Activated T-helper 1 cell treated with anti-CD3 and anti-CD28 coated beads, Interleukin-2, amount 50 U/mL, for 16 hours (primary cell): ENCODE measurements around the gene GRK5.

Source experiments
- DNase-seq, 2 donors: peaks; one replicate each; pipeline ENCODE4 v3.0.0-alpha.2; 2020; ENCODE audit warnings: low read depth in 1 of 2, low spot score in 1 of 2

Gene GRK5

DNA sequence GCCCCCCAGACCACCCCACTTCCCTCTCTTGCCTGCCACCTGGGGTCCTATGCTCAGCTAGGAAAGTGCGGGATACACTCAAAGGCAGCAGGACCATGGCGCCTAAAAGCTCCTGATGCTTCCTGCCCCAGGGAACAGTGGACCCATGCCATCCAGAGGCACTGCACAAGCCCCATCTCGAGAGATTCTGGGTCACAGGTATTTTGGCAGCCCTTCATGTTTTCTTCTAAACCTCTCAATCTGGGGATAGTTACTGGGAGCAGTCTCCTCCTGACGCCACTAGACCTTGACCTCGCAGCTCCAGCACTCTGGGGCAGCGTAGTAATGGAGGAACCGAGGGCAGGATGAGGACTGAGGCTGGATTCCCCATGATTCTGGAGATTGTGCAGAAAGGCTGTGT lies 107.1 kb downstream of the GRK5 start:
- DNase-seq, result no peak

DNA sequence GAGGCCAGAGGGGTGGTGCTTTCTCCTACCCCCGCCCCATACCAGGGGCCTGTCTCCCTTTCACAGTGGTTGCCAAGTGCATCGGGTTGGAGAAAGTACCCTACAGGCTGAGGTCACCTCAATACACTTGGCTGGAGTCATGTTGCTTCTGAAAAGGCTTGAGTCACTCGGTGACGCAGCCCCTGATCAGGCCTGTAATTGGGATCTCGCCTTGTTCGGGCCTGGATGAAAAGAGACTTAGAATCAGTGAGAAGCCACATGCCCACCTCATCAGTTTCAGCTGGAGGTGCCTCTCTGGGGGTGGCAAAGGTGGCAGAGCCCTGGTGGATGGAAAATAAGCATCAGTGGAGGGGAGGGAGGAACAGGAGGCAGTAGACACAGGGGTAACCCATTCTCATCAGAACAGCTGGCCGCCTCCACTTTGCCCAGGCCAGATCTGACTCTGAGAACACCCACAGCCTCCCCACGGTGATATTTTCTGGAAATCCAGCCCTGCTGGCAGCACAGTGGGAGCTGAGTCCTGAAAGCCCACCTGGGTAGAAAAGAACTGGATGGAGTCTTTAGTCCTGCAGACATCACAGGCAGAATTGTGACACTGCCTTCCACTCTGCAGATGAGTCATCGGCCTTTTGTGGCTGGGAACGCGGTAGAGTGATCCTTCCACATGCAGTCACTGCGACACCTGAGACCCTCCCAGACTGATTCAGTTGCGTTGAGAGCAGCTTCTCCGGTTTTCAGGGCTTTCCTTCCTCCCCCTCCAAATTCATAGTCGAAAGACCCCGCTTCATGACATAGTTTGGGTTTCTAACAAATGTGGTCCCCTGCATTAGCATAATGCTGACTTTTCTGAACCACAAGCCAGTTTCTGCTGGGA lies 108.0 kb downstream of the GRK5 start:
- peak; percentile 27 to 47 for DNase-seq

DNA sequence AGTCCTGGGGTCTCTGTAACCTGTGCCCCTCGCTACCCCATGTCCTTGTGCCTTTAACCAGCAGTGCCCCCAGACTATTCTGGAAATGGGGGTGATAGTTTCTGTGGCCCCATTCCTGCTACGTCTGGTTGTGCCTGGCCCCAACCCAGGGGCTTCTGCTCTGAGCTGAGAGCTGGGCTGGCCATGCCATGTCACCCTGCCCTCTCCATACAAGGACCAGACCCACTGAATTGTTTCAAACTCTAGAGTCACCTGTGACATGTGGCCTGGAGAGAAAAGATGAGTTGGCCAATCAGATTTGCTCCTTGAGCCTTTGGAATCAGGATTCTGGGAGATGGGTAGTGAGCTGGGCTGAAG lies 108.6 kb downstream of the GRK5 start:
- DNase-seq, result no peak

DNA sequence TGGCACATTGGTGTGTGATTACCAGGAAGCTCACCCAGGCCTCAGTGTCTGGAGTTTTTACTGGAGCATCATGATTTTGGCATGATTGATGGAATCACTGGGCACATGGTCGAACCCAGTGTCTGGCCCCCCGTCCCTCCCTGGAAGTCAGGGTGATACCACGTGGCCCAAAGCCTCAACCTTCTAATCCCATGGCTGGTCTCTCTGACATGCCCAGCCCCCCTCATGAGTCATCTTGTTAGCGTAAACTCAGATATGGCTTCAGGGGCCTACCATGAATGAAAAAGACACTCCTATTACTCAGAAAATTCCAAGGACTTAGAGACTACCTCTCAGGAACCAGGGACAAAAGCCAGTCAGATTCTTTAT lies 109.3 kb downstream of the GRK5 start:
- no peak for DNase-seq

DNA sequence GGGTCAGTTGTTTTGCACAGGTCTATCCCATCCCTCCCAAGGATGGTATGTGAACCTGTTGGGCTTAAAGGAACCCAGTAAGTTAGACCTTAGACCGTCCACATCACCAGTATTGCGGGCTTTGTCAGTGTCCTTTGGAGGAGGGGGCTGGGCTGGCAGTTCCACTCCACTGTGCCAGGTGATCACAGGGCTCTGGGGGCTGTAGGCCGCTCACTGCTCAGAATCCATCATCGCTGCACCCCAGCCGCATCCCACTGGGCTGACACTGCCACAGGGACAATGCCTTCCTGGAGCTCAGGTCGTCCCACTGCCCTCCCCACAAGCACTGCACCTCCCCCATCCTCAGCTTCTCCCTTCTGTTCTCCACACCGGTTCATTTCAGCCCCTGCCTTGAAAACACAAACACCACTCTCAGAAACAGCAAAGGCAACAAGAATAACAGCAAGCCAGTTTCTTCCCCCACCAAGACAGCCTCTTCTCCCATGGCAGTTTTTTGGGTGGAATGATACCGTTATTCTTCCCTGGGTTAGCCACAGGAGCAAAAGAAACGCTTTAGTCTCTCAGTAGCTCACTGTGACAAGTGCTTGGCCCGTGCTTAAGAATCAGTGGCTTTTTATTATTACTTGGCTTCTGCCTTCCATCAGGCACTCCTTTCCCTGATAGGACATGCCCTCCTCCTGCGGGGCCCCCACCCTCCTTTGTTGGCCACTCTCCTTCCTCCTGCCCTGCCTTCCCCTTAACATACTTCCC lies 111.2 kb downstream of the GRK5 start:
- no peak for DNase-seq

DNA sequence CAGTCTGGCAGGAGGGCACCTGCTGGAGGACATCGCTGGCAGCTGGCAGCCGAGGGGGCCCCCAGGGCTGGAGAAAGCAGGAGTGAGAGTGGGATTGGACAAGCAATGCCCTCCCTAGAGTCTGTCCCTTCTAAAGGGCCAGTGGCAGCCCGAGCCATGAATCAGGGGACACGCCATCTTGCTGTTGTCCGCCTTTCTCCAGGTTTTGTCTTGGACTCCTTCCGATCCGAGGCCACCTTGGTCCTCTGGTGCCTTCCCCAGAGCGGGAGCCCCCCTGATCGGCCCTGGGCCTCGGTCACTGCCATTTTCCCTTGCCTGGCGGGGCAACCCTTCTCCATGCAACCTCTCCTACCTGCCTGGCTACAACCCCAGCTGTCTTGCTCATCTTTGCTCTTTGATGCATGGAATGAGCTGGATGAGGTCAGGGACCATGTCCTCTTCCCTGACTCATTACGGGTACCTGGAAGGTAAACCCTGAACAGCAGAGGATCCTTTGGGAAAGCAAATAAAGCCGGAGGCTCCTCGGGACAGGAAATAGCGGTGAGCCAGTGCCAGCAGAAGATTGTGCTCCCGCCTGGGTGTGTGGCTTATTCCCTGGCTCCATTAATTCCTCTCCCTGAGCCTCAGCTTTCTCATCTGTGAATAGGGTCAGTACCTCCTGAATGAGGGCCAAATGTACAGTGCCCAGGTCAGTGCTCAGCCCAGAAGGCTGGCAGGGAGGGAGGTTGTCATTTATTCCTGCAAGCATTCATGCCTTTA lies 112.0 kb downstream of the GRK5 start:
- no peak for DNase-seq

DNA sequence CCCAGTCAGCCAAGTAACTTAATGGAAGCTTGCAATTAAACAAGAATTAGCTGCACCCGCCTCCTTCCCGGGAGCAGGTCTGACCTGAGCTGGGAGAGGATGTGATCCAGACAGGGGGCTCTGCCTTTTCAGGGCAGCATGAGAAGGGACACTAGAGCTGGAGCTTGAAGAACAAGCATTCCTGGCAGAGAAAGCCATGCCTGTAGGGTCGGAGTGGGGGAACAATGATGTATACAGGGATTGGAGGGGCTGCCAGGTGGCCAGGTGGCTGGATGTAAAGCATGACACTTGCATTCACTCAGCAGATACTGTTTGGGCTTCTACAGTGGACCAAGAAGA lies 112.5 kb downstream of the GRK5 start:
- no peak for DNase-seq

DNA sequence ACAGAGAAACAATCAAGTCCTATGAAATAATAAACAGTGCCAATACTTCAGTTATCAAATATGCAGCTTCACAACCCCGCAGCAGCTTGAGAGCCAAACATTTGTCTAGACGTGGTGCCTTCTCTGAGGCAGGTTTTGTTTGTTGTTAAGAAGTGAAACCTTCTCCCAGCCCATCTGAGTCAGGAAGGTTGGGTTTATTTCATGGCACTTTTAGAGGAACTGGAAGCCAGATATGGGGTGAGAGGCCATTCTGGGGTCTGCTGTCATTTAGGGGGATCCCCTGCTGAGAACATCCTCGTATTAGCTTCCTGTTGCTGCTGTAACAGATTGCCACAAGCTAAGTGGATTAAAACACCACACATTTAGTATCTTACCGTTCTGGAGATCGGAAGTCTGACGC lies 113.6 kb downstream of the GRK5 start:
- DNase-seq, result no peak

DNA sequence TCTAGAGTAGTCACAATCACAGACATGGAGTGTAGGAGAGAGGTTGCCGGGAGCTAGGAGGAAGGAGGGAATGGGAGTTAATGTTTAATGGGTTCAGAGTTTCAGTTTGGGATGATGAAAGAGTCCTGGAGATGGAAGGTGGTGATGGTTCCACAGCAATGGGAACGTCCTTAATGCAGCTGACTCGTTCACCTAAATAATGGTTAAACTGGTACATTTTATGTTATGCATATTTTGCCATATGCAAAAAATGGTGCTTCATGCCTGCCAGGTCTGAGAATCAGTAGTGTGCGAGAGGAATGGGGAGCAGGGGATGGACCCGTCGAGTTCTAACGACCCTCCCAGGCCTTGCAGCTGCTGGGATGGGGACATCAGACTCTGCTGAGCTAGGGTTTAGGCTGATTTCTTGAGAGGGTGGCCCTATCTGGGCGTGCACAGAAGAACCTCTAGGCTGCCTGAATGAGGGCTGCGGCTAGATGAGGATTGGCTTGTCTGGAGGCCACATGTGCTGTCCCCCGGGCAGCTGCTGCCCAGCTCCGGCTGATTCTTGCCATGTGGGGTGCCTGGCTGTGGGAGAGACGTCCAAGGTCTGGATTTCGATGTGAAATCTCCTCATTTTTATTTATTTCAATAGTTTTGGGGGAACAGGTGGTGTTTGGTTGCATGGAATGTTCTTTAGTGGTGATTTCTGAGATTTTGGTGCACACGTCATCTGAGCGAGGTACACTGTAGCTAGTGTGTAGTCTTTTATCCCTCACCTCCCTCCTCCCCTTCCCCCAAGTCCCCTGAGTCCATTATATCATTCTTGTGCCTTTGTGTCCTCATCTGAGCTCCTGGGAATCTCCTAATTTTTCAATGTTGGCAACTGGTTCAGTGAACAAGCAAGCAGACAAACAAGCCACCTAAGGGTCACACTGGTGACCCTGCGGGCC lies 116.0 kb downstream of the GRK5 start:
- no peak for DNase-seq

DNA sequence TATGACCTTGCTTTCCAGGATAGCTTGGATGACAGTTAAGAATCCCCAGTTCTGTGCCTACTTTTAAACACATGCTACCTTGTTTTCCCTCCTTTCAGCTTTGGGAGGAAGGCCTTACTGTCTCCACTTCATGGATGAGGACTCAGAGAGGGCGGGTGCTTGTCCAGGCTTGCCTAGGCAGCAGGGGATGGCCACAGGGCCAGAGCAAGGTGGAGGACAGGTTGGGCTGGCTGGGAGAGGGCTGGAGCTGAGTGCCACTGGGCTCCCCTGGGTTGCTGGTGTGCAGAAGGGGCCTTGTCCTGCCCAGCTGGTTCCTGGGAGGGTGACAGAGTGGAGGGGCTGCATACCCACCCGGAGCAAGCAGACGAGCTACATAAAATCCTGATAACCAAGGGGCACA lies 117.8 kb downstream of the GRK5 start:
- DNase-seq, result no peak

DNA sequence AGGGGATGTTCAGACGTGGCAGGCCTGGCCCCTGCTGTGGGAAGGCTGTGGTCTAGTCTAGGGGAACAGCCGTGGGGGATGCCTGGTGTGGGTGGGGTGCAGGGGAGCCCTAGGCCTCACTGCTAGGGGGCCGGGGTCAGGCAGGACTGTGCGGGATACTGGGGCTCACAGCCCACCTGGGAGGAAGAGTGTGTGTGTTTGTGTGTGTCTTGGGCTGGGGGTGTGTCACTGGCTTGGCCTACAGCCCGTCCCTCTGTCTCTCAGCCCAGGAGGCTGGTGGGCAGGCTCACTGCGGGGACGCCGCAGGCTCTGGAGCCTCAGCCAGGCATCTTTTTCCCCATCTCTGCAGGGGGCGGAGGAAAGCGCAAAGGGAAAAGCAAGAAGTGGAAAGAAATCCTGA lies 118.8 kb downstream of the GRK5 start:
- DNase-seq, result no peak

DNA sequence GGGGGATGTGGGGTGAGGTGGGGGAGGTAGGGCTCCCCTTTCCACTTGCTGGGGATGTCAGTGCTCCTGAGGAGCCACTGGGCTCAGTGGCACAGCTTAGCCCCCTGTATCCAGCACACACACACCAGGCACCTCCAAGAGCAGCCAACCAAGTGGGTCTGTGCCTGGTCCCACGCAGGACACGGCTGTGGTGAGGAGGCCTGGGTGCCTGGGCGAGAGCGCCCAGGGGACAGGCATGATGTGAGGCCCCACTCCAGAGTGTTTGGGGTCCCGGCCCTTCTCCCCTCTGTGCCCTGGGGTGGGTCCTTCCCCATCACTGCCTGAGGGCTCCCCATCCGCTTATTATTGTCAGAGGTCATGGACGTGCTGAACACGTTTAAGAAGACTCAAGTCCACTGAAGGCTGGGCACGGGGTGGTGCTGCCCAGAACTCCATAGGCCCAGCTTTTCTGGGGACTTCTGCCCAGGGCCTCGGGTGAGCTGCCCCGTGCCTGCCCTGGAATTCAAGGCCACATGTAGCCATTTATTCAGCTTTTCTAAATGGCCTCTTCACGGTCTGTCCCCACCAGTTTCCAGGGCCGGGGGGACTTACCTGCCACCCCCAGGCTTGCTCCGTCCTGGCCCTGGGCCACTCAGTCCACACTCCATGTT lies 119.8 kb downstream of the GRK5 start:
- DNase-seq, result no peak

DNA sequence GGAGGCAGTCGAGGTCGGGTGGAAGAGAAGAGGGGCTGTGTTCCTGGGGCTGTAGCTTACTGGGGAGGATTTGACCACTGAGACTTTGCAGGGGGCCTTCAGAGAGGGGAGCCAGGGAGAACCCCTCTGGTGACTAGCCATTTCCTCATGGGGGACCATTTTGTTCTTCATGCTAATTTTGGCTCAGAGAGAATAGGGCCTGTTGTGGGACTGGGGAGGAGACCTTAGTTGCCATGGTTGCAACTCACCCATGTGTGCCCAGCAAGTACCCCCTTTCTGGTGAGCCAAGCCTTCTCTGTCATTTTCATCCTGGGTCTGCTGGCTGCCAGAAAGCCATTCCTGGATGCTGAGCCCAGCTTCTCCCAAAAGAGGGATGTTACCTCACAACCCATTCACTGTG lies 120.9 kb downstream of the GRK5 start:
- DNase-seq, result no peak

DNA sequence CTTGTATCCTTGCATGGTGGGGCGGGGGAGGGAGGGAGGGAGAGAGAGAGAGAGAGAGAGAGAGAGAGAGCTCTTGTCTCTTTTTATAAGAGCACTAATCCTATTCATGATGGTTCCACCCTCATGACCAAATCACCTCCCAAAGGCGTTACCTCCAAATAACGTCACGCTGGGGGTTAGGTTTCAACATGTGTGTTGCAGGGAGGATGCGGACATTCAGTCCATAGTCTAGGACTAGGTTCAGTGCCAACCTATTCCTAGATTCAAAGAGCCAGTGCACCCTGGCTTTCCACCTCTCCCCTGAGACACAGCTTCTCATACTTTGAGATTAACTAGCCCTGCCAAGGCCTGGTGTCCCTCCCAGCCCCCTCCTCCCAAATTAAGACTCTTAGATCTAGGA lies 123.0 kb downstream of the GRK5 start:
- no peak for DNase-seq

DNA sequence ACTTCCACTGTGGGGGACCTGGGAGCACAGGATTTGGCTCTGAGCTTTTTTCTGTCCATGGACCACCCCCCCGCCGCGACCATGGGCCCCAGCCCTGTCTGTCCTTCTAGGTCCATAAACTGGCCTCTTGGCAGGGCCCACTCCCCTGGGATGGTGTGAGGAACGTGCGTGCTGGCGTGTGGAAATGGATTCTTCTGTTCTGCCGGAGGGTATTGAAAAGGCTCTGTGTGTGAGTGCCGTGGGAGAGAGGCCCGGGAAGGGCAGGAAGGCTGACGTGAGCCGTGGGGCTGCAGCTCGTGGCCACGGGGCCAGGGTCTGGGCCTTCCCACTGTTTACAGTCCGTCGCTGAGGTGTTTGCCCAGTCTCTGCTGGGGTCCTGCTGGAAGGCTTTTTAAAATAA lies 123.7 kb downstream of the GRK5 start:
- DNase-seq, result no peak

DNA sequence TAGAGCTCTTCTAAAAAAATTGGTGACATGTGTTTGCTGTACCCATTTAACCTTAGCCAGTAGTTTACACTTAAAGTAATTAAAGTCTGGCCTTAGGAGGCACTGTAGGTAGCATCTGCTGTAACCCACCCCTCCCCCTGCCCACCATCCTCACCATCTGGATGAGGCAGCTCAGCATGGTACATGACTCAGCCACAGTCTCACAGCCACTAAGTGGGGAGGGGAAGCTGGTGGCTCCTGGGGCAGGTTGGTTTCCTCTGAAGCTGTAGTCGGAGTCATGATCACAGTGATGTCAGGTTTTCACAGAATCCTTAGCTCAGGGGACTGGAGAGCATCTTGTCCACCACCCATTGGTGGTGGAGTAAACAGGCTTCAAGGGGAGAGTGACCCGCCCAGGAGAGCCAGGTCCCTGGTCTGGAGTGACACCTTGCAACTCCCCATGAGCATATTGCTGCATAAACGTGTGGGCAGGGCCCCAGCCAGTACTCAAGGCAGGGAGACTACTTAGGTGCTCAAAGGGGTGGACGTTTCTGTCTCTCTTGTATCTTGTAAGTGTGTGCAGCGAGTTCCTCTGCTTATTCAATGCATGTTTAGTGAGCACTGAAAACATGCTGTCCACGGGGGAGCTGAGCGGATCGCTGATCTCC lies 125.9 kb downstream of the GRK5 start:
- peak; percentile 17 to 22 for DNase-seq

DNA sequence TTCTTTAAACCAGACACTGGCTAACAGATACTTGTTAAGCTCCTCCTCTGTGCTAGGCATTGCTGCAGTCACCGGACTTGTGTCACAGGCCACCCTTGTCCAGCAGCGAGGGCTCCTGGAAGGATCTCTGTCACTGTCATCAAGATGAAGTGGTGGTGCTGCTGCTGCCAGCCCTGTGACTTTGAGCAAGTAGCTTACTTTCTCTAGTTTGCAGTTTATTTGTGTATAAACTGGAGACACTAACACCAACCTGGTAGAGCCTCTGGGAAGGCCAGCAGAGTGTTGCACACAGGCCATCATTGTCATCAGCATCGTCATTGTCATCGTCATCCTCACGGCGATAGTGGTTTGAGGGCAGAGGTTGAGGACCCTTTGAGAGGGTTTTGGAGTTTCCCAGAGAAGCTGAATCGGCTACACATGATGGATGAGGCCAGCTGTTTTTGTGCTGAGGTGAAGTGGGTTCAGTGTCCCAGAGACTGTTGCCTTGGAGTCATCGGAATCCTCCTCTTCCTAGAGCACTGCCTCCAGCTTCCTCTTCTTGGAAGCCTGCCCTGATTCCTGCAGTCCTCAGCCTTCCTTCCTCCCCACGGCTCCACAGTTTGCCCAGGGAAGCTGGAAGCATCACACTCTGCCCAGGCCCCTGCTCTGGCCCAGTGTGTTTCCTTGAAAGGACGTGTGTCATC lies 128.4 kb downstream of the GRK5 start:
- no peak for DNase-seq

DNA sequence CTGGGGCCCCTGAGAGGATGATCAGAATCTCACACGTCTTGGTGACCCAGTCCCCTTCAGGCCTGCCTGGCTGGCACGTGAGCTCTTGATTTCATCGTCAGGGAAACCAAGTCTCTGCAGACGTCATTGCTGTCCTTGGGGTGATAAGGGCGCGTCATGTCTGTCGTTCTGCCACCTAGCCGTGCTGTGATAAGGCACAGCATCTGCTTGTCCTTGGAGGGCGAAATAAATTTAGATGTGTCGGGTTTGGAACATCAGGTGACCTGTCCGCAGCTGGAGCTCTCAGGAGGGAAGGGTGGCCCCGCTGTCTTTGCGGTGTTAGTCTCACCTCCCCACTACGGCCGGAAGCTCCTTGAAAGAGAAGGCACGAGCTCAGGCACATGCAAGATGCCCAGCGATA lies 129.2 kb downstream of the GRK5 start:
- DNase-seq, result no peak

DNA sequence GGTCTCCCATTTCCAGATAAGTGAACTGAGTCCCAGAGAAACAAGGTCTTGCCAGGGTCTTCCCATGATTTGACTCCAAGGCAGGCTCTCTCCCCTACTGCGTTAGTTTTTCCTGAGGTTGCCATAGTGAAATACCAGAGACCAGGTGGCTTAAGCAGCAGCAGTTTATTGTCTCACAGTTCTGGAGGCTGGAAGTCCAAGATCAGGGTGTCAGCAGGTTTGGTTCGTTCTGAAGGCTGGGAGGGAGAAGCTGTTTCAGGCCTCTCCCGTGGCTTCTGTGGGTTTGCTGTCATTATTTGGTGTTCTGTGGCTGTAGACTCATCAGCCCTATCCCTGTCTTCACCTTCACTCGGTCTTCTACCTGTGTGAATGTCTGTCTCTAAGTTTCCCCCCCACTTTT lies 129.9 kb downstream of the GRK5 start:
- no peak for DNase-seq
